ENCODE data around the gene UBASH3A. TPM values are rescaled to one million over a fixed set of nuclear protein-coding genes. Genes with fewer than 3 reads are reported as not detected.
"Not testable (repeated sequence)": the region's sequence is repeated elsewhere in the genome, so short reads cannot be mapped to it uniquely, and the experiment has no call there.

The UBASH3A gene
- total and polyA plus RNA-seq, 2 donors (not counting 1 experiment from before 2014, with no cell fraction given): 0.12 to 0.33 TPM

DNA sequence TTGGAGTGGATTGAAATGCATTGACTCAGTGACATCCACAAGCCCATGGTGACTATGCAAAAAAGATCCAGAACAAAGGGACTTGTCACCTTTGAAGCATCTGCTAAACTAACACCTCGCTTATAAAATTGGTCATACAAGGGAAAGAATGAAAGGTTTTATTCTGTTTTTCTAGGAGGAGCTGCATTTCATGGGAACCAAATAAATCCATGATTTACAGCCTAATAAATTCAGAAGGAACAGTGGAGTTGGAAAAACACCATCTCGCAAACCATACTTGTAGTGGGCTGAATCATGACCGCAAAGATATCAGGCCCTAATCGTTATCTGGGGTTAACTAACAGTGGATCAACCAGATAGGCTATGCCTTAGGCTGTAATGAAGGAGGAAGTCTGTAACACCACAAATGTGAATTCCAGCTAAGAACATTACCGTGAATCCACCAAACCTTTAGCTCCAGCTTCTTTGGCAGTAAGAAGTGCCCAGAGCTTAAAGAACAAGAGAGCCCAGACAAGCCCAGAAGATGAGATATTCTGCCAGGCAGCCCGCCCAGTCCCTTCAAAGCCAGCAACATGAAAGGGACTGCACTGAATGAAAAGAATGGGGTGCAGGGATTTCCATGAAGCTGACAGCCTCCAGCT is 64.9 kb downstream of the UBASH3A start:
- Mint-ChIP-seq H3K4me3 (no peak overlapping the region), H3K4me1 (peaks cover 42% of the 10 kb centered on the region), H3K27me3 (peaks cover 9% of the 10 kb centered on the region), H3K9me3 (ENCODE audit: insufficient read depth) (no peaks in the 10 kb centered on the region), H3K27ac (no peak overlapping the region)
- WGBS (ENCODE audit: insufficient coverage): 71% methylated on average over 2 of the region's 6 CpGs
- Histone ChIP-seq H3K9ac (ENCODE audit: low read length) (no peak overlapping the region), H3K36me3 (replicated peaks in 1 of 2; ENCODE audit: control extremely low read depth in 1 of 2, control insufficient read depth in 1 of 2, extremely low read depth in 1 of 2, insufficient read depth in 2 of 2, low read length in 1 of 2) (no peaks in the 10 kb centered on the region), H3K79me2 (ENCODE audit: control insufficient read depth, insufficient read depth, low read length) (no peaks in the 10 kb centered on the region), H3K4me1 (ENCODE audit: control insufficient read depth in 2 of 2, insufficient read depth in 2 of 2, low read length in 2 of 2) (peaks cover 37 to 60% of the 10 kb centered on the region in 2 donors), H3K9me3 (ENCODE audit: control extremely low read depth in 1 of 3, control insufficient read depth in 2 of 3, insufficient read depth in 1 of 3, low read length in 2 of 3) (peaks cover 0 to 5% (median 0%) of the 10 kb centered on the region in 3 donors), H2AFZ (ENCODE audit: insufficient read depth, low read depth, low read length, poor library complexity, severe bottlenecking) (no peak overlapping the region), H3K27me3 (replicated peaks in 1 of 4; ENCODE audit: control extremely low read depth in 1 of 4, control insufficient read depth in 3 of 4, insufficient read depth in 4 of 4, low read length in 3 of 4) (peaks cover 0 to 14% (median 0%) of the 10 kb centered on the region in 4 experiments), H4K20me1 (ENCODE audit: control insufficient read depth, insufficient read depth, low read length, poor library complexity, severe bottlenecking) (no peaks in the 10 kb centered on the region), H3K4me2 (replicated peaks; ENCODE audit: low read depth, low read length, poor library complexity, severe bottlenecking) (no peak overlapping the region), H3K4me3 (ENCODE audit: control extremely low read depth in 1 of 5, extremely low read depth in 1 of 5, insufficient read depth in 1 of 5, low read depth in 2 of 5, low read length in 4 of 5) (no peak overlapping the region), H3K27ac (ENCODE audit: low read length in 2 of 2) (no peak overlapping the region)
- ChIA-PET CTCF (interaction anchor here (1.0 to 3.6 kb wide), 2 partner anchors 68 to 70 kb away, joined by 4 to 37 read pairs; no protein-coding TSS in a partner anchor), POLR2A (interaction anchor here (0.8 kb wide), 1 partner anchor 67 kb away, joined by 3 read pairs; no protein-coding TSS in a partner anchor)
- TF ChIP-seq, protein P1, sequence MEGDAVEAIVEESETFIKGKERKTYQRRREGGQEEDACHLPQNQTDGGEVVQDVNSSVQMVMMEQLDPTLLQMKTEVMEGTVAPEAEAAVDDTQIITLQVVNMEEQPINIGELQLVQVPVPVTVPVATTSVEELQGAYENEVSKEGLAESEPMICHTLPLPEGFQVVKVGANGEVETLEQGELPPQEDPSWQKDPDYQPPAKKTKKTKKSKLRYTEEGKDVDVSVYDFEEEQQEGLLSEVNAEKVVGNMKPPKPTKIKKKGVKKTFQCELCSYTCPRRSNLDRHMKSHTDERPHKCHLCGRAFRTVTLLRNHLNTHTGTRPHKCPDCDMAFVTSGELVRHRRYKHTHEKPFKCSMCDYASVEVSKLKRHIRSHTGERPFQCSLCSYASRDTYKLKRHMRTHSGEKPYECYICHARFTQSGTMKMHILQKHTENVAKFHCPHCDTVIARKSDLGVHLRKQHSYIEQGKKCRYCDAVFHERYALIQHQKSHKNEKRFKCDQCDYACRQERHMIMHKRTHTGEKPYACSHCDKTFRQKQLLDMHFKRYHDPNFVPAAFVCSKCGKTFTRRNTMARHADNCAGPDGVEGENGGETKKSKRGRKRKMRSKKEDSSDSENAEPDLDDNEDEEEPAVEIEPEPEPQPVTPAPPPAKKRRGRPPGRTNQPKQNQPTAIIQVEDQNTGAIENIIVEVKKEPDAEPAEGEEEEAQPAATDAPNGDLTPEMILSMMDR (IDR thresholded peaks at IDR 0.05): no peak
- no peak for TF ChIP-seq EZH2 (IDR thresholded peaks at IDR 0.05; ENCODE audit: borderline replicate concordance, insufficient read depth, low read depth, low read length, poor library complexity, severe bottlenecking)
- DNase-seq (no peak), ATAC-seq (ENCODE audit: low read depth) (no peak)
- intact Hi-C loops (cut with micrococcal nuclease): no loop called here

DNA sequence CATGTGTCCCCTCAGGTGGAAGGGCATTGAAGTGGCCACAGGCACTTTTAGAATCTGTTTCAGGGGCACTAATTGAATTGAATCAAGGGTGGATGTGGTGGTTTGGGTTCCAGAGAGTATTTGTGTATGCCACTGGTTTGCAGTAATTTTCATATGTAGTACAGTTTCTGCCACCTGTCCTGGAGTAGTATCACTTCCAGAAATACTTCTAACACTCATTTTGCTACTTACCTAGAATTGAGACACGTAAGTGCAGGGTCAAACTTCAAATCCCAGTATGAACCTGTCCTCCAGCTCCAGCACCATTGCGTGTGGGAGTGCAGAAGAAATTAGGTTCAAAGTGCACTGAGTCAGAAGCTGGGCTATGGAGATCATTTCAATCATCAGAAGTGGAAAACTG is 65.6 kb downstream of the UBASH3A start:
- no peaks in the 10 kb centered on the region for H3K36me3 ChIP-seq (replicated peaks in 1 of 2; ENCODE audit: control extremely low read depth in 1 of 2, control insufficient read depth in 1 of 2, extremely low read depth in 1 of 2, insufficient read depth in 2 of 2, low read length in 1 of 2)
- H3K9me3 Mint-ChIP-seq (ENCODE audit: insufficient read depth): no peaks in the 10 kb centered on the region
- no peak overlapping the region for H3K4me2 ChIP-seq (replicated peaks; ENCODE audit: low read depth, low read length, poor library complexity, severe bottlenecking)
- no peak overlapping the region for H2AFZ ChIP-seq (ENCODE audit: insufficient read depth, low read depth, low read length, poor library complexity, severe bottlenecking)
- no peak overlapping the region for H3K9ac ChIP-seq (ENCODE audit: low read length)
- H3K4me1 Mint-ChIP-seq: peaks cover 40% of the 10 kb centered on the region
- H3K4me3 Mint-ChIP-seq: no peak overlapping the region
- no peaks in the 10 kb centered on the region for H3K79me2 ChIP-seq (ENCODE audit: control insufficient read depth, insufficient read depth, low read length)
- TF ChIP-seq, protein P1 (IDR thresholded peaks at IDR 0.05): no peak
- TF ChIP-seq EZH2 (IDR thresholded peaks at IDR 0.05; ENCODE audit: borderline replicate concordance, insufficient read depth, low read depth, low read length, poor library complexity, severe bottlenecking): no peak
- intact Hi-C loops (cut with micrococcal nuclease): no loop called here
- H3K4me1 ChIP-seq (ENCODE audit: control insufficient read depth in 2 of 2, insufficient read depth in 2 of 2, low read length in 2 of 2): peaks cover 30 to 57% of the 10 kb centered on the region in 2 donors
- WGBS (ENCODE audit: insufficient coverage): 80% methylated on average over 1 of the region's 2 CpGs
- no peak overlapping the region for H3K4me3 ChIP-seq (ENCODE audit: control extremely low read depth in 1 of 5, extremely low read depth in 1 of 5, insufficient read depth in 1 of 5, low read depth in 2 of 5, low read length in 4 of 5)
- H3K9me3 ChIP-seq (ENCODE audit: control extremely low read depth in 1 of 3, control insufficient read depth in 2 of 3, insufficient read depth in 1 of 3, low read length in 2 of 3): peaks cover 0 to 2% (median 0%) of the 10 kb centered on the region in 3 donors
- ATAC-seq (ENCODE audit: low read depth): no peak
- H3K27ac Mint-ChIP-seq: no peak overlapping the region
- ChIA-PET CTCF (interaction anchor here (0.7 to 3.6 kb wide), 3 partner anchors 19 to 69 kb away, joined by 4 to 37 read pairs (median 4); no protein-coding TSS in a partner anchor), POLR2A (no interaction called here)
- peaks cover 14% of the 10 kb centered on the region for H3K27me3 Mint-ChIP-seq
- no peak overlapping the region for H3K27ac ChIP-seq (ENCODE audit: low read length in 2 of 2)
- H3K27me3 ChIP-seq (replicated peaks in 1 of 4; ENCODE audit: control extremely low read depth in 1 of 4, control insufficient read depth in 3 of 4, insufficient read depth in 4 of 4, low read length in 3 of 4): peaks cover 0 to 21% (median 1%) of the 10 kb centered on the region in 4 experiments
- no peaks in the 10 kb centered on the region for H4K20me1 ChIP-seq (ENCODE audit: control insufficient read depth, insufficient read depth, low read length, poor library complexity, severe bottlenecking)
- no peak for DNase-seq

DNA sequence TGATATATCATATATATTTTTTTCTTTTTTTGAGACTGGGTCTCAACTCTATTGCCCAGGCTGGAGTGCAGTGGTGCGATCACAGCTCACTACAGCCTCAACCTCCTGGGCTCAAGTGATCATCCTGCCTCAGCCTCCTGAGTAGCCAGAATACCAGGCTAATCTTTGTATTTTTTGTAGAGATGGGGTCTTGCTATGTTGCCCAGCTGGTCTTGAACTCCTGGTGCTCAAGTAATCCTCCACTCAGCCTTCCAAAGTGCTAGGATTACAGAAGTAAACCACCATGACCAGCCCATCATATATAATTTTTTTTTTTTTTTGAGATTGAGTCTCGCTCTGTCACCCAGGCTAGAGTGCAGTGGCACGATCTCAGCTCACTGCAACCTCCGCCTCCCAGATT is 66.0 kb downstream of the UBASH3A start:
- H3K27me3 Mint-ChIP-seq: peaks cover 19% of the 10 kb centered on the region
- CTCF ChIA-PET: interaction anchor here (0.6 to 3.6 kb wide), 3 partner anchors 19 to 244 kb away, joined by 3 to 37 read pairs (median 4); no protein-coding TSS in a partner anchor
- H3K4me3 Mint-ChIP-seq; H4K20me1 ChIP-seq (ENCODE audit: control insufficient read depth, insufficient read depth, low read length, poor library complexity, severe bottlenecking); H3K79me2 ChIP-seq (ENCODE audit: control insufficient read depth, insufficient read depth, low read length); H3K36me3 ChIP-seq (replicated peaks in 1 of 2; ENCODE audit: control extremely low read depth in 1 of 2, control insufficient read depth in 1 of 2, extremely low read depth in 1 of 2, insufficient read depth in 2 of 2, low read length in 1 of 2); ATAC-seq (ENCODE audit: low read depth); H3K27ac Mint-ChIP-seq; intact Hi-C loops (cut with micrococcal nuclease); DNase-seq; H3K9me3 Mint-ChIP-seq (ENCODE audit: insufficient read depth); H3K27ac ChIP-seq (ENCODE audit: low read length in 2 of 2); H2AFZ ChIP-seq (ENCODE audit: insufficient read depth, low read depth, low read length, poor library complexity, severe bottlenecking); H3K9ac ChIP-seq (ENCODE audit: low read length); H3K4me3 ChIP-seq (ENCODE audit: control extremely low read depth in 1 of 5, extremely low read depth in 1 of 5, insufficient read depth in 1 of 5, low read depth in 2 of 5, low read length in 4 of 5); POLR2A ChIA-PET; H3K4me2 ChIP-seq (replicated peaks; ENCODE audit: low read depth, low read length, poor library complexity, severe bottlenecking); H3K9me3 ChIP-seq (ENCODE audit: control extremely low read depth in 1 of 3, control insufficient read depth in 2 of 3, insufficient read depth in 1 of 3, low read length in 2 of 3): not testable (repeated sequence)
- Histone ChIP-seq H3K27me3 (replicated peaks in 1 of 4; ENCODE audit: control extremely low read depth in 1 of 4, control insufficient read depth in 3 of 4, insufficient read depth in 4 of 4, low read length in 3 of 4) (peaks cover 0 to 21% (median 1%) of the 10 kb centered on the region in 4 experiments), H3K4me1 (ENCODE audit: control insufficient read depth in 2 of 2, insufficient read depth in 2 of 2, low read length in 2 of 2) (peaks cover 26 to 57% of the 10 kb centered on the region in 2 donors)
- WGBS (ENCODE audit: insufficient coverage): 100% methylated on average over 2 of the region's 4 CpGs
- H3K4me1 Mint-ChIP-seq: peaks cover 43% of the 10 kb centered on the region

Measured in B cell (primary cell).